H4 (cell line): ENCODE measurements around the gene THYN1. TPM values are rescaled to one million over a fixed set of nuclear protein-coding genes. Genes with fewer than 3 reads are reported as not detected.

ENCODE experiments used
- DNase-seq: peaks from one replicate; pipeline ENCODE4 v3.0.0-alpha.2; 2015; ENCODE audit warnings: low spot score
- total RNA-seq: library from RNA; depleted of rRNA; stranded (reverse); fragments of >200 nt; shearing (Covaris generic); gene quantifications from 2 replicates; pipeline ENCODE4 v1.2.3, GENCODE V29; 2014

Gene THYN1
- total RNA-seq, 1 experiment from 2014 or later, result 107 TPM

- DNase-seq, result no peak
Measured at GRCh38 chr11:134248910-134249480, 4.2 kb downstream of the THYN1 start.

- DNase-seq, result no peak
Measured at GRCh38 chr11:134246678-134247077, 6.5 kb downstream of the THYN1 start.

GRCh38 chr11:134246100-134246499, 7.1 kb downstream of the THYN1 start:
- no peak for DNase-seq

- DNase-seq, result no peak
Measured at GRCh38 chr11:134245434-134245833, 7.7 kb downstream of the THYN1 start.

- no peak for DNase-seq
Measured at GRCh38 chr11:134244593-134244992, 8.6 kb downstream of the THYN1 start.

- DNase-seq, result no peak
Measured at GRCh38 chr11:134243913-134244312, 9.2 kb downstream of the THYN1 start.

GRCh38 chr11:134242376-134242775, 10.8 kb downstream of the THYN1 start:
- DNase-seq, result no peak

GRCh38 chr11:134240592-134240991, 12.6 kb downstream of the THYN1 start:
- no peak for DNase-seq

- DNase-seq, result no peak
Measured at GRCh38 chr11:134238956-134239355, 14.2 kb downstream of the THYN1 start.

- DNase-seq, result no peak
Measured at GRCh38 chr11:134237557-134237922, 15.6 kb downstream of the THYN1 start.

GRCh38 chr11:134236834-134237556, 16.2 kb downstream of the THYN1 start:
- no peak for DNase-seq

- no peak for DNase-seq
Measured at GRCh38 chr11:134235399-134235798, 17.8 kb downstream of the THYN1 start.

- DNase-seq, result no peak
Measured at GRCh38 chr11:134233729-134234179, 19.4 kb downstream of the THYN1 start.

GRCh38 chr11:134231958-134232659, 21.0 kb downstream of the THYN1 start:
- no peak for DNase-seq

- DNase-seq, result no peak
Measured at GRCh38 chr11:134230339-134230738, 22.8 kb downstream of the THYN1 start.

- no peak for DNase-seq
Measured at GRCh38 chr11:134229126-134229790, 23.9 kb downstream of the THYN1 start.

- no peak for DNase-seq
Measured at GRCh38 chr11:134228625-134229024, 24.5 kb downstream of the THYN1 start.

- DNase-seq, result no peak
Measured at GRCh38 chr11:134226806-134227325, 26.3 kb downstream of the THYN1 start.

- peak; percentile 13 for DNase-seq
Measured at GRCh38 chr11:134224710-134225664, 28.2 kb downstream of the THYN1 start.

- DNase-seq, result peak; percentile 94
Measured at GRCh38 chr11:134223836-134224709, 29.1 kb downstream of the THYN1 start, which contains the start of the genes NCAPD3 and VPS26B. Gene NCAPD3, minus strand, starts transcription at chr11:134223967. Its CDS starts 41 bp downstream, at chr11:134223926. Gene VPS26B, plus strand, starts transcription at chr11:134224671. Its CDS starts 452 bp downstream, at chr11:134225123.
